Keratinocyte (primary cell): ENCODE data around the gene CFAP100.

ENCODE experiments used
- EZH2 ChIP-seq: IDR thresholded peaks from one replicate; pipeline ENCODE4 v1.6.1; 2012; ENCODE audit warnings: inconsistent platforms, mild to moderate bottlenecking, low read length, moderate library complexity
- TF ChIP-seq, protein P1 (sequence below), 3 experiments: IDR thresholded peaks in 1 of 3; conservative IDR thresholded peaks in 1 of 3; optimal IDR thresholded peaks in 1 of 3; 2 replicates in 2 of 3; 3 replicates in 1 of 3; pipeline versions ENCODE3 to v1.5.1; 2011; ENCODE audit warnings: low read length in 3 of 3, mild to moderate bottlenecking in 3 of 3, moderate library complexity in 2 of 3, control low read depth in 1 of 3, inconsistent platforms in 1 of 3; ENCODE audit not compliant: insufficient read depth in 2 of 3; ENCODE audit errors: extremely low read depth in 1 of 3

DNA sequence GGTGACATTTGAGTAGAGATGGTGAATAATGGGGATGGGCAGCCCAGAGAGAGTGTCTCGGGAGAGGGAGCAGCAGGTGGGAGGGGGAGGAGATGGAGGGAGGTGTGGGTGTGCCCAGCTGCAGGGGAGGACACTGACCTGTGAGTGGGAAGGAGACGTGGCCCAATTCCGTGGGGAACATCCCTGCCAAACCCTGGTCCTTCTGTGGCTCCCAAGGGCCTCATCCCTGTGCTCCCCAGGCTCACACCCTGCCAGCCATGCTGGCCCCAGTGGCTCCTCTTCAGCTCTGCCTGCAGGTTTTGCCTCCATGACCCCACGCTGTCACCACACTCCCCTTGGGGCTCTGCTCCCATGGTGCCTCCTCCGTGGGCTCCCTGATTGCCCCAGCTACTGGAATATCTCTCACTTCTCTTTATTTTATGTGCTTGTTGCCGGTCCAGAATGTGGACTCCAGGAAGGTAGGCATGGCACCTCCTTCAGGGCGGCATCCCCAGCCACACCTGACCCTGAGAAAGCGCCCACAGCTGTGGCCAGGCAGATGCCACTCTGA is 7.0 kb downstream of the CFAP100 start:
- TF ChIP-seq, protein P1, sequence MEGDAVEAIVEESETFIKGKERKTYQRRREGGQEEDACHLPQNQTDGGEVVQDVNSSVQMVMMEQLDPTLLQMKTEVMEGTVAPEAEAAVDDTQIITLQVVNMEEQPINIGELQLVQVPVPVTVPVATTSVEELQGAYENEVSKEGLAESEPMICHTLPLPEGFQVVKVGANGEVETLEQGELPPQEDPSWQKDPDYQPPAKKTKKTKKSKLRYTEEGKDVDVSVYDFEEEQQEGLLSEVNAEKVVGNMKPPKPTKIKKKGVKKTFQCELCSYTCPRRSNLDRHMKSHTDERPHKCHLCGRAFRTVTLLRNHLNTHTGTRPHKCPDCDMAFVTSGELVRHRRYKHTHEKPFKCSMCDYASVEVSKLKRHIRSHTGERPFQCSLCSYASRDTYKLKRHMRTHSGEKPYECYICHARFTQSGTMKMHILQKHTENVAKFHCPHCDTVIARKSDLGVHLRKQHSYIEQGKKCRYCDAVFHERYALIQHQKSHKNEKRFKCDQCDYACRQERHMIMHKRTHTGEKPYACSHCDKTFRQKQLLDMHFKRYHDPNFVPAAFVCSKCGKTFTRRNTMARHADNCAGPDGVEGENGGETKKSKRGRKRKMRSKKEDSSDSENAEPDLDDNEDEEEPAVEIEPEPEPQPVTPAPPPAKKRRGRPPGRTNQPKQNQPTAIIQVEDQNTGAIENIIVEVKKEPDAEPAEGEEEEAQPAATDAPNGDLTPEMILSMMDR (optimal IDR thresholded peaks at IDR 0.05 in 1 of 3, IDR thresholded peaks at IDR 0.05 in 1 of 3, conservative IDR thresholded peaks at IDR 0.05 in 1 of 3; ENCODE audit: extremely low read depth in 1 of 3, insufficient read depth in 2 of 3, low read length in 3 of 3) = no peak
- TF ChIP-seq EZH2 = no peak
